ENCODE measurements around the gene USP3. TPM values are rescaled to one million over a fixed set of nuclear protein-coding genes. Genes with fewer than 3 reads are reported as not detected.

Gene USP3
- total and polyA plus RNA-seq, 2 of the 4 experiments (the other 2 are of a cell fraction): 17.3 to 52.3 TPM

DNA sequence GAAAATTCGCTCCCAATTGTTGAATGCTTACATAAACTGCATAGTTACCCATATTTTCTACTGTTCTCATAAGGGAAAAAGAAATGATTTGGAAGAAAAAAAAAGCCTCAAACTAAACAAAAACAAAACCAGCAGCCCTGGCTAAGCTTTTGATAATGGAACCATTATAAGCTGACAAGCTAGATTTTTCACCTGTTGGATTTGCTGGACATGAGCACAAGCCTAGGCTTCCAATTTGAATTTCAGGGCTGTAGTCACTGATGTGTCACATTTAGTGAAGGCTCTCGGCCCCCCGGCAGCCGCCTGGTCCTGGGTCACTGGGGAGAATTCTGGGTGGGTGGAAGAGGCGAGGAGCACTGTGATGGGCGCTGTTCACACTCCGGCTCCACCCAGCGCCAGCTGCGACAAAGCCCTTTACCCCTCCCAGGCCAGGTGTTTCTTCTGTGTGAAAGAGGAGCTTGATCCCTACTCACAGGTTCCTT, 97.4 kb downstream of the USP3 start:
- H4K91ac ChIP-seq (ENCODE audit: insufficient read depth, low read depth, low read length): no peak overlapping the region
- no peak overlapping the region; the same call in 1 of the 2 replicates for H3K27ac ChIP-seq (ENCODE audit: insufficient read depth, low read length)
- ChIA-PET CTCF (interaction anchor here (0.9 kb wide), 1 partner anchor 97 kb away, joined by 3 read pairs; the partner anchor contains the start of gene USP3), POLR2A (ENCODE audit: unreplicated experiment) (interaction anchor here (0.6 kb wide), 1 partner anchor 419 kb away, joined by 3 read pairs; no protein-coding TSS in a partner anchor)
- H3K56ac ChIP-seq (ENCODE audit: extremely low read depth, insufficient read depth, low read length): no peak overlapping the region
- H2BK15ac ChIP-seq (ENCODE audit: low read depth, low read length): no peak overlapping the region
- H3K23ac ChIP-seq (ENCODE audit: low read depth, low read length): no peak overlapping the region; the same call in 1 of the 2 replicates
- H3K18ac ChIP-seq (ENCODE audit: low read depth, low read length): no peak overlapping the region
- no peak overlapping the region for H2BK120ac ChIP-seq (ENCODE audit: low read depth, low read length)
- TF ChIP-seq MAFK (IDR thresholded peaks at IDR 0.05; ENCODE audit: low read depth, low read length) (no peak), BHLHE40 (IDR thresholded peaks at IDR 0.05; ENCODE audit: low read depth, low read length) (no peak), RAD21 (IDR thresholded peaks at IDR 0.05; ENCODE audit: low read length) (no peak), POLR2A (IDR thresholded peaks at IDR 0.05; ENCODE audit: low read depth, low read length) (no peak), FOS (IDR thresholded peaks at IDR 0.05; ENCODE audit: low read depth, low read length) (no peak), CEBPB (IDR thresholded peaks at IDR 0.05; ENCODE audit: low read depth, low read length) (no peak), MAZ (IDR thresholded peaks at IDR 0.05; ENCODE audit: borderline replicate concordance, low read depth, low read length) (no peak), ELK1 (IDR thresholded peaks at IDR 0.05; ENCODE audit: borderline replicate concordance, low read depth, low read length) (no peak), RCOR1 (IDR thresholded peaks at IDR 0.05; ENCODE audit: insufficient replicate concordance, low read length) (no peak), MXI1 (IDR thresholded peaks at IDR 0.05; ENCODE audit: borderline replicate concordance, low read depth, low read length) (no peak), SMC3 (IDR thresholded peaks at IDR 0.05; ENCODE audit: low read depth, low read length) (no peak), RFX5 (IDR thresholded peaks at IDR 0.05; ENCODE audit: low read depth, low read length) (no peak), NFE2L2 (IDR thresholded peaks at IDR 0.05; ENCODE audit: low read depth, low read length) (no peak), USF2 (IDR thresholded peaks at IDR 0.05; ENCODE audit: low read depth, low read length) (no peak), CTCF (conservative IDR thresholded peaks at IDR 0.05; ENCODE audit: low read depth, low read length) (no peak), CHD1 (IDR thresholded peaks at IDR 0.05; ENCODE audit: low read depth, low read length) (no peak)
- H3K36me3 ChIP-seq (ENCODE audit: control insufficient read depth, insufficient read depth, low read length): no peaks in the 10 kb centered on the region; the same call in 1 of the 2 replicates
- peaks cover 12% of the 10 kb centered on the region; the same call in 1 of the 2 replicates for H3K9me1 ChIP-seq (ENCODE audit: insufficient read depth, low read length)
- H3K79me1 ChIP-seq (ENCODE audit: low read depth in 1 of 2, low read length in 2 of 2): peaks cover 0 to 7% of the 10 kb centered on the region in 2 experiments; a peak in 2 of 4 replicates
- H2BK5ac ChIP-seq (ENCODE audit: low read depth, low read length, poor library complexity, severe bottlenecking): no peak overlapping the region
- H3K4me2 ChIP-seq (ENCODE audit: low read depth, low read length): peak overlapping the region; percentile 83
- H4K8ac ChIP-seq (ENCODE audit: low read depth in 2 of 2, low read length in 2 of 2): peak overlapping the region in 1 of 2 experiments; percentile 95; a peak in 2 of 4 replicates
- peak overlapping the region; percentile 75 for H3K9ac ChIP-seq (ENCODE audit: low read depth, low read length)
- peaks cover 20% of the 10 kb centered on the region for H3K4me1 ChIP-seq (ENCODE audit: control insufficient read depth, insufficient read depth, low read length)
- ATAC-seq (ENCODE audit: low read depth): no peak
- H3K9me3 ChIP-seq (ENCODE audit: control insufficient read depth, insufficient read depth, low read length): no peaks in the 10 kb centered on the region
- no peak for DNase-seq
- peak overlapping the region; percentile 97 for H2AFZ ChIP-seq (replicated peaks; ENCODE audit: low read length, poor library complexity)
- intact Hi-C loops (cut with micrococcal nuclease): loop anchor here (2.0 kb wide), 2 partner anchors 135 to 313 kb away; no protein-coding TSS in a partner anchor
- dilution Hi-C loops (cut with HindIII; ENCODE audit: low sequenced_read_pairs, unreplicated experiment): no loop called here
- H2AK5ac ChIP-seq (ENCODE audit: low read depth, low read length): no peak overlapping the region
- WGBS, 2 experiments (ENCODE audit: extremely low coverage in 2 of 2, insufficient read length in 1 of 2): no CpG with 5 or more reads among the region's 9 CpGs
- no peak overlapping the region for H2BK20ac ChIP-seq (ENCODE audit: low read depth, low read length)
- H2AK9ac ChIP-seq (replicated peaks; ENCODE audit: low read depth, low read length, poor library complexity): peak overlapping the region; percentile 18
- H3K4me3 ChIP-seq (ENCODE audit: insufficient read depth, low read depth, low read length): peak overlapping the region; percentile 63
- H3K4ac ChIP-seq (ENCODE audit: low read depth, low read length): no peak overlapping the region; the same call in 1 of the 2 replicates
- in situ Hi-C loops (cut with MboI; ENCODE audit: low sequenced_read_pairs): no loop called here
- H3K27me3 ChIP-seq (ENCODE audit: control insufficient read depth, insufficient read depth, low read length): no peaks in the 10 kb centered on the region
- BruUV-seq (replicated peaks): no TSS peak
- no peaks in the 10 kb centered on the region for H4K20me1 ChIP-seq (ENCODE audit: insufficient read depth, low read length)
- no peak overlapping the region for H4K5ac ChIP-seq (ENCODE audit: low read depth, low read length)
- H3K14ac ChIP-seq (replicated peaks; ENCODE audit: low read depth, low read length): peak overlapping the region; percentile 1; the same call in 1 of the 2 replicates
